ENCODE data around the gene ARF1.

ARF1 gene

GRCh38 chr1:228058172-228058948 lies 24.1 kb upstream of the ARF1 start:
- no peak overlapping the region for H3K27ac ChIP-seq (ENCODE audit: low read depth, low read length)
- peaks cover 75% of the 10 kb centered on the region for H3K27me3 ChIP-seq (ENCODE audit: control insufficient read depth, insufficient read depth, low read length)
- H3K4me1 ChIP-seq (ENCODE audit: control insufficient read depth, insufficient read depth, low read length), result no peaks in the 10 kb centered on the region
- no peaks in the 10 kb centered on the region for H3K9me3 ChIP-seq (ENCODE audit: control insufficient read depth, insufficient read depth, low read length)
- no peak overlapping the region; the same call in 1 of the 2 replicates for H3K4me3 ChIP-seq (ENCODE audit: low read depth, low read length)
- no peaks in the 10 kb centered on the region for H3K36me3 ChIP-seq (ENCODE audit: control insufficient read depth, insufficient read depth, low read length)
- no peak overlapping the region for H3K9ac ChIP-seq (ENCODE audit: low read depth, low read length)

GRCh38 chr1:228058949-228059633 lies 23.4 kb upstream of the ARF1 start:
- H3K9ac ChIP-seq (ENCODE audit: low read depth, low read length), result no peak overlapping the region
- H3K36me3 ChIP-seq (ENCODE audit: control insufficient read depth, insufficient read depth, low read length), result no peaks in the 10 kb centered on the region
- H3K27me3 ChIP-seq (ENCODE audit: control insufficient read depth, insufficient read depth, low read length), result peaks cover 76% of the 10 kb centered on the region
- no peaks in the 10 kb centered on the region for H3K9me3 ChIP-seq (ENCODE audit: control insufficient read depth, insufficient read depth, low read length)
- no peaks in the 10 kb centered on the region for H3K4me1 ChIP-seq (ENCODE audit: control insufficient read depth, insufficient read depth, low read length)
- H3K27ac ChIP-seq (ENCODE audit: low read depth, low read length), result no peak overlapping the region
- peak overlapping the region; percentile 60 for H3K4me3 ChIP-seq (ENCODE audit: low read depth, low read length)

- no peak overlapping the region for H3K27ac ChIP-seq (ENCODE audit: low read depth, low read length)
- H3K36me3 ChIP-seq (ENCODE audit: control insufficient read depth, insufficient read depth, low read length), result no peaks in the 10 kb centered on the region
- H3K4me1 ChIP-seq (ENCODE audit: control insufficient read depth, insufficient read depth, low read length), result no peaks in the 10 kb centered on the region
- H3K9me3 ChIP-seq (ENCODE audit: control insufficient read depth, insufficient read depth, low read length), result no peaks in the 10 kb centered on the region
- no peak overlapping the region for H3K9ac ChIP-seq (ENCODE audit: low read depth, low read length)
- H3K27me3 ChIP-seq (ENCODE audit: control insufficient read depth, insufficient read depth, low read length), result peaks cover 81% of the 10 kb centered on the region
- H3K4me3 ChIP-seq (ENCODE audit: low read depth, low read length), result peak overlapping the region; percentile 67
These were observed 22.7 kb upstream of the ARF1 start for GRCh38 chr1:228059634-228060457.

- Histone ChIP-seq H3K36me3 (ENCODE audit: control insufficient read depth, insufficient read depth, low read length) (no peaks in the 10 kb centered on the region), H3K27me3 (ENCODE audit: control insufficient read depth, insufficient read depth, low read length) (peaks cover 84% of the 10 kb centered on the region), H3K27ac (ENCODE audit: low read depth, low read length) (no peak overlapping the region), H3K9ac (ENCODE audit: low read depth, low read length) (no peak overlapping the region), H3K4me3 (ENCODE audit: low read depth, low read length) (peak overlapping the region; percentile 67), H3K9me3 (ENCODE audit: control insufficient read depth, insufficient read depth, low read length) (no peaks in the 10 kb centered on the region), H3K4me1 (ENCODE audit: control insufficient read depth, insufficient read depth, low read length) (no peaks in the 10 kb centered on the region)
These were observed 21.9 kb upstream of the ARF1 start for GRCh38 chr1:228060458-228061190.

GRCh38 chr1:228061411-228062084 lies 21.0 kb upstream of the ARF1 start:
- Histone ChIP-seq H3K9me3 (ENCODE audit: control insufficient read depth, insufficient read depth, low read length) (no peaks in the 10 kb centered on the region), H3K27me3 (ENCODE audit: control insufficient read depth, insufficient read depth, low read length) (peaks cover 84% of the 10 kb centered on the region), H3K4me3 (ENCODE audit: low read depth, low read length) (peak overlapping the region; percentile 67; the same call in 1 of the 2 replicates), H3K4me1 (ENCODE audit: control insufficient read depth, insufficient read depth, low read length) (no peaks in the 10 kb centered on the region), H3K9ac (ENCODE audit: low read depth, low read length) (no peak overlapping the region), H3K27ac (ENCODE audit: low read depth, low read length) (no peak overlapping the region), H3K36me3 (ENCODE audit: control insufficient read depth, insufficient read depth, low read length) (no peaks in the 10 kb centered on the region)

GRCh38 chr1:228062085-228062791 lies 20.3 kb upstream of the ARF1 start:
- no peaks in the 10 kb centered on the region for H3K9me3 ChIP-seq (ENCODE audit: control insufficient read depth, insufficient read depth, low read length)
- no peak overlapping the region for H3K4me3 ChIP-seq (ENCODE audit: low read depth, low read length)
- H3K27me3 ChIP-seq (ENCODE audit: control insufficient read depth, insufficient read depth, low read length), result peaks cover 84% of the 10 kb centered on the region
- no peak overlapping the region for H3K9ac ChIP-seq (ENCODE audit: low read depth, low read length)
- H3K27ac ChIP-seq (ENCODE audit: low read depth, low read length), result no peak overlapping the region
- H3K4me1 ChIP-seq (ENCODE audit: control insufficient read depth, insufficient read depth, low read length), result no peaks in the 10 kb centered on the region
- no peaks in the 10 kb centered on the region for H3K36me3 ChIP-seq (ENCODE audit: control insufficient read depth, insufficient read depth, low read length)

GRCh38 chr1:228062812-228063211 lies 19.7 kb upstream of the ARF1 start:
- Histone ChIP-seq H3K4me3 (ENCODE audit: low read depth, low read length) (no peak overlapping the region), H3K27ac (ENCODE audit: low read depth, low read length) (no peak overlapping the region), H3K36me3 (ENCODE audit: control insufficient read depth, insufficient read depth, low read length) (no peaks in the 10 kb centered on the region), H3K9ac (ENCODE audit: low read depth, low read length) (no peak overlapping the region), H3K9me3 (ENCODE audit: control insufficient read depth, insufficient read depth, low read length) (no peaks in the 10 kb centered on the region), H3K4me1 (ENCODE audit: control insufficient read depth, insufficient read depth, low read length) (no peaks in the 10 kb centered on the region), H3K27me3 (ENCODE audit: control insufficient read depth, insufficient read depth, low read length) (peaks cover 84% of the 10 kb centered on the region)

- no peaks in the 10 kb centered on the region for H3K36me3 ChIP-seq (ENCODE audit: control insufficient read depth, insufficient read depth, low read length)
- H3K9ac ChIP-seq (ENCODE audit: low read depth, low read length), result no peak overlapping the region
- peaks cover 84% of the 10 kb centered on the region for H3K27me3 ChIP-seq (ENCODE audit: control insufficient read depth, insufficient read depth, low read length)
- H3K4me3 ChIP-seq (ENCODE audit: low read depth, low read length), result no peak overlapping the region
- H3K9me3 ChIP-seq (ENCODE audit: control insufficient read depth, insufficient read depth, low read length), result no peaks in the 10 kb centered on the region
- no peak overlapping the region for H3K27ac ChIP-seq (ENCODE audit: low read depth, low read length)
- no peaks in the 10 kb centered on the region for H3K4me1 ChIP-seq (ENCODE audit: control insufficient read depth, insufficient read depth, low read length)
These were observed 19.0 kb upstream of the ARF1 start for GRCh38 chr1:228063251-228064191.

GRCh38 chr1:228064296-228064695 lies 18.2 kb upstream of the ARF1 start:
- H3K9me3 ChIP-seq (ENCODE audit: control insufficient read depth, insufficient read depth, low read length), result no peaks in the 10 kb centered on the region
- peaks cover 84% of the 10 kb centered on the region for H3K27me3 ChIP-seq (ENCODE audit: control insufficient read depth, insufficient read depth, low read length)
- H3K4me1 ChIP-seq (ENCODE audit: control insufficient read depth, insufficient read depth, low read length), result no peaks in the 10 kb centered on the region
- H3K9ac ChIP-seq (ENCODE audit: low read depth, low read length), result no peak overlapping the region
- H3K27ac ChIP-seq (ENCODE audit: low read depth, low read length), result no peak overlapping the region
- H3K4me3 ChIP-seq (ENCODE audit: low read depth, low read length), result no peak overlapping the region
- H3K36me3 ChIP-seq (ENCODE audit: control insufficient read depth, insufficient read depth, low read length), result no peaks in the 10 kb centered on the region
